ENCODE results near the gene BTRC. TPM values are rescaled to one million over a fixed set of nuclear protein-coding genes. Genes with fewer than 3 reads are reported as not detected.

BTRC gene
- total and polyA plus RNA-seq, 10 of the 15 experiments (the other 5 are each of a cell fraction or from before 2014, with no cell fraction given): 2.2 to 18.6 (median 8.6) TPM

- intact Hi-C loops (cut with micrococcal nuclease; ENCODE audit: unreplicated experiment) (loop anchor here (1.0 to 2.0 kb wide), 2 partner anchors 178 to 470 kb away; no protein-coding TSS in a partner anchor), in situ Hi-C loops (cut with MboI) (loop anchor here (5.0 kb wide), 1 partner anchor 474 kb away; no protein-coding TSS in a partner anchor)
- no peaks in the 10 kb centered on the region; a peak in 1 of 4 replicates for H3K36me3 ChIP-seq (ENCODE audit: control insufficient read depth in 2 of 2, insufficient read depth in 2 of 2, low read length in 1 of 2)
- ATAC-seq (peak; percentile 100), FAIRE-seq (peak; percentile 97), DNase-seq (ENCODE audit: low read depth, low spot score) (peak; percentile 40)
- H3K9ac ChIP-seq (ENCODE audit: control insufficient read depth, insufficient read depth, low read length): no peak overlapping the region
- no peak overlapping the region for H3K4me2 ChIP-seq (ENCODE audit: control insufficient read depth, insufficient read depth)
- H2AFZ ChIP-seq (ENCODE audit: control insufficient read depth, low read depth, low read length): no peak overlapping the region
- H3K27ac ChIP-seq (ENCODE audit: control insufficient read depth, insufficient read depth): no peak overlapping the region
- POLR2A ChIA-PET: interaction anchor here (1.1 to 2.6 kb wide), 2 partner anchors 178 to 181 kb away, joined by 3 to 6 read pairs; no protein-coding TSS in a partner anchor
- no peaks in the 10 kb centered on the region for H3K79me2 ChIP-seq (ENCODE audit: control insufficient read depth, insufficient read depth, low read length)
- no peaks in the 10 kb centered on the region for H3K27me3 ChIP-seq (replicated peaks in 1 of 2; ENCODE audit: control insufficient read depth in 2 of 2, insufficient read depth in 2 of 2, low read length in 1 of 2)
- SMC1A ChIA-PET (ENCODE audit: uncharacterized antibody, unreplicated experiment): interaction anchor here (0.7 to 8.7 kb wide), 25 partner anchors 9 to 761 kb away, joined by 3 to 139 read pairs (median 3); partner anchors contain the start of gene NPM3
- BruUV-seq (replicated peaks): no TSS peak
- no peaks in the 10 kb centered on the region for H3K4me1 ChIP-seq (ENCODE audit: control insufficient read depth, insufficient read depth, low read length)
- CTCF ChIA-PET: interaction anchor here (0.5 to 13.9 kb wide), 60 partner anchors 8 to 846 kb away, joined by 3 to 334 read pairs (median 5); partner anchors contain the start of genes DPCD, KCNIP2, NPM3 and POLL
- H3K4me3 ChIP-seq: no peak overlapping the region
- RAD21 ChIA-PET (ENCODE audit: unreplicated experiment): interaction anchor here (0.6 to 9.4 kb wide), 33 partner anchors 13 to 472 kb away, joined by 3 to 172 read pairs (median 4); partner anchors contain the start of genes DPCD, FGF8, NPM3 and POLL
- WGBS (ENCODE audit: insufficient coverage, insufficient replicate concordance, low lambda C conversion rate, missing lambda C conversion rate): 25% methylated on average over 6 of the region's 6 CpGs
- no peaks in the 10 kb centered on the region for H4K20me1 ChIP-seq (ENCODE audit: control insufficient read depth, insufficient read depth)
- H3K9me3 ChIP-seq (replicated peaks; ENCODE audit: control insufficient read depth, insufficient read depth, low read length): no peaks in the 10 kb centered on the region
- no peak for TF ChIP-seq MYC (IDR thresholded peaks at IDR 0.05; ENCODE audit: insufficient read depth, insufficient read length, insufficient replicate concordance, low read length, severe bottlenecking)
- 0 out of 2 replicates have a peak, but pooled peaks have one; percentile 7 for TF ChIP-seq IKZF1 (conservative IDR thresholded peaks at IDR 0.05)
- TF ChIP-seq FOXK2 (IDR thresholded peaks at IDR 0.05): no peak
- TF ChIP-seq HDGF (IDR thresholded peaks at IDR 0.05): 0 out of 2 replicates have a peak, but pooled peaks have one; percentile 18
- TF ChIP-seq SMC3 (IDR thresholded peaks at IDR 0.05; ENCODE audit: borderline replicate concordance, low read length): peak; percentile 83
- TF ChIP-seq MXI1 (IDR thresholded peaks at IDR 0.05; ENCODE audit: low read depth, low read length): 0 out of 2 replicates have a peak, but pooled peaks have one; percentile 33
- TF ChIP-seq MEF2A (IDR thresholded peaks at IDR 0.05; ENCODE audit: insufficient read depth, low read depth, low read length): 0 out of 2 replicates have a peak, but pooled peaks have one; percentile 5
- TF ChIP-seq POU2F2 (IDR thresholded peaks at IDR 0.05; ENCODE audit: borderline replicate concordance, low read depth, low read length): peak; percentile 52; the same call in 1 of the 3 replicates
- peak; percentile 94 for TF ChIP-seq RAD21 (IDR thresholded peaks at IDR 0.05; ENCODE audit: insufficient read depth, low read depth, low read length)
- no peak for TF ChIP-seq NKRF (conservative IDR thresholded peaks at IDR 0.05)
- TF ChIP-seq YY1 (IDR thresholded peaks at IDR 0.05; ENCODE audit: low read depth, low read length): peak; percentile 77
- peak; percentile 20 for TF ChIP-seq SKIL (IDR thresholded peaks at IDR 0.05; ENCODE audit: low read depth, poor library complexity, severe bottlenecking)
- TF ChIP-seq, protein P1, sequence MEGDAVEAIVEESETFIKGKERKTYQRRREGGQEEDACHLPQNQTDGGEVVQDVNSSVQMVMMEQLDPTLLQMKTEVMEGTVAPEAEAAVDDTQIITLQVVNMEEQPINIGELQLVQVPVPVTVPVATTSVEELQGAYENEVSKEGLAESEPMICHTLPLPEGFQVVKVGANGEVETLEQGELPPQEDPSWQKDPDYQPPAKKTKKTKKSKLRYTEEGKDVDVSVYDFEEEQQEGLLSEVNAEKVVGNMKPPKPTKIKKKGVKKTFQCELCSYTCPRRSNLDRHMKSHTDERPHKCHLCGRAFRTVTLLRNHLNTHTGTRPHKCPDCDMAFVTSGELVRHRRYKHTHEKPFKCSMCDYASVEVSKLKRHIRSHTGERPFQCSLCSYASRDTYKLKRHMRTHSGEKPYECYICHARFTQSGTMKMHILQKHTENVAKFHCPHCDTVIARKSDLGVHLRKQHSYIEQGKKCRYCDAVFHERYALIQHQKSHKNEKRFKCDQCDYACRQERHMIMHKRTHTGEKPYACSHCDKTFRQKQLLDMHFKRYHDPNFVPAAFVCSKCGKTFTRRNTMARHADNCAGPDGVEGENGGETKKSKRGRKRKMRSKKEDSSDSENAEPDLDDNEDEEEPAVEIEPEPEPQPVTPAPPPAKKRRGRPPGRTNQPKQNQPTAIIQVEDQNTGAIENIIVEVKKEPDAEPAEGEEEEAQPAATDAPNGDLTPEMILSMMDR (IDR thresholded peaks at IDR 0.05 in 2 of 3, conservative IDR thresholded peaks at IDR 0.05 in 1 of 3; ENCODE audit: control insufficient read depth in 2 of 3, extremely low read depth in 1 of 3, insufficient read depth in 1 of 3, low read depth in 3 of 3, low read length in 3 of 3): peak; percentile 93 to 98 (median 96); a peak in 5 of 6 replicates
- TF ChIP-seq NRF1 (conservative IDR thresholded peaks at IDR 0.05; ENCODE audit: low read depth, low read length): no peak
Observed at GRCh38 chr10:101602761-101603398, 248.9 kb downstream of the BTRC start.

Measured in GM12878 (cell line).